ENCODE results near the gene EIF2B4. TPM values are rescaled to one million over a fixed set of nuclear protein-coding genes. Genes with fewer than 3 reads are reported as not detected.

The EIF2B4 gene
- total and polyA plus RNA-seq, 9 of the 15 experiments (the other 6 are each of a cell fraction or from before 2014, with no cell fraction given), result 29.7 to 80.3 (median 58.9) TPM

DNA sequence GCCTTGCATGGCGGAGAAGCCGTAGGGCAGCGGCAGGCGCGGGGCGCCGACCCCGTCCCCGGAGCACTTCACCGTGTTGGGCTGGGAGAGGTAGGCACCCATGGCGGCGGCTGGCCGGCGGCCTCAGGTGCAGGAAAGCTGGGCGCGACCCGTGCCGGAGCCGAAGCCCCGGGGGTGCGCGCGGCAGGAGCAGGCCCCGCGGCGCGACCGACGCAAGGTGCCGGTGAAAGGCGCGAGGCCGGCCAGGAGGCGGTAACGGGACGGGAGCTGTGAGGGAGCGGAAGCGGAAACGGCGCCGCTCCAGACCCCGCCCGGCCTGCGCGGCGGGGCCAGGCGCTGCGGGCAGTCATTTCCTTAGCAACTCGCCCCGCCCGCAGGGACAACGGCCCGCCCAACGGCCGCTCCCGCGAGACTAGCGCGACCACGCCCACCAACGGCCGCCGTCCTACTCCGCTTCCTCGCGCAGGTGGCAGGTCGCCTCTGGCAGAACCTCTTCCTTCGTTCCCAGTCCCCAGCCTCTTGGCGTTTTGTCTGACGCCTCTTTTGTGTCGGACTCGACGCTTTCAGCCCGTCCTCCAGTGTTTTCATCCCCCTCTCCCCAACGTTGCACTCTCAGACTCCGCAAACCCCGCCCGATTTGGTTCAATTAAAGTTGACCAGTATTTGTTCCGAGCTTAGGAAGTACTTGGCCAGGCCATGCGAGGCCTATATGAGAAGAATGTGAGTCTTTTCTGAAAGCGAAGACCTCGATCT lies 39.4 kb upstream of the EIF2B4 start, which contains the start of gene PPM1G (continued):
- TF ChIP-seq, protein P1, sequence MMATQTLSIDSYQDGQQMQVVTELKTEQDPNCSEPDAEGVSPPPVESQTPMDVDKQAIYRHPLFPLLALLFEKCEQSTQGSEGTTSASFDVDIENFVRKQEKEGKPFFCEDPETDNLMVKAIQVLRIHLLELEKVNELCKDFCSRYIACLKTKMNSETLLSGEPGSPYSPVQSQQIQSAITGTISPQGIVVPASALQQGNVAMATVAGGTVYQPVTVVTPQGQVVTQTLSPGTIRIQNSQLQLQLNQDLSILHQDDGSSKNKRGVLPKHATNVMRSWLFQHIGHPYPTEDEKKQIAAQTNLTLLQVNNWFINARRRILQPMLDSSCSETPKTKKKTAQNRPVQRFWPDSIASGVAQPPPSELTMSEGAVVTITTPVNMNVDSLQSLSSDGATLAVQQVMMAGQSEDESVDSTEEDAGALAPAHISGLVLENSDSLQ (IDR thresholded peaks at IDR 0.05), result 0 out of 2 replicates have a peak, but pooled peaks have one; percentile 35
- TF ChIP-seq NUFIP1 (IDR thresholded peaks at IDR 0.05; ENCODE audit: partially characterized antibody), result no peak
- TF ChIP-seq ETV6 (IDR thresholded peaks at IDR 0.05; ENCODE audit: borderline replicate concordance in 1 of 2, low read depth in 2 of 2, low read length in 1 of 2), result peak; percentile 37 to 65; a peak in 2 of 4 replicates
- 0 out of 2 replicates have a peak, but pooled peaks have one; percentile 34 for TF ChIP-seq ETV6 (CRISPR knock-in tag; IDR thresholded peaks at IDR 0.05; ENCODE audit: borderline replicate concordance)
- TF ChIP-seq FIP1L1 (IDR thresholded peaks at IDR 0.05; ENCODE audit: low read depth, low read length, poor library complexity, severe bottlenecking), result peak; percentile 58
- TF ChIP-seq EP400 (IDR thresholded peaks at IDR 0.05), result peak; percentile 84
- TF ChIP-seq, protein P2, sequence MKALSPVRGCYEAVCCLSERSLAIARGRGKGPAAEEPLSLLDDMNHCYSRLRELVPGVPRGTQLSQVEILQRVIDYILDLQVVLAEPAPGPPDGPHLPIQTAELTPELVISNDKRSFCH (CRISPR knock-in tag; IDR thresholded peaks at IDR 0.05), result no peak
- TF ChIP-seq, protein P2 (tag; IDR thresholded peaks at IDR 0.05), result no peak
- TF ChIP-seq KDM5B (IDR thresholded peaks at IDR 0.05; ENCODE audit: insufficient replicate concordance, low read depth, low read length), result peak; percentile 93
- TF ChIP-seq NEUROD1 (IDR thresholded peaks at IDR 0.05; ENCODE audit: borderline replicate concordance, low read depth, low read length, partially characterized antibody), result peak; percentile 69
- peak; percentile 93 for TF ChIP-seq ATF6 (CRISPR knock-in tag; IDR thresholded peaks at IDR 0.05)
- TF ChIP-seq ARNT (IDR thresholded peaks at IDR 0.05), result peak in 1 of 2 experiments; percentile 35; a peak in 1 of 4 replicates
- TF ChIP-seq NR4A1 (CRISPR knock-in tag; IDR thresholded peaks at IDR 0.05), result no peak
- TF ChIP-seq NR4A1 (tag; IDR thresholded peaks at IDR 0.05), result peak; percentile 64; the same call in 1 of the 2 replicates
- TF ChIP-seq HNRNPLL (IDR thresholded peaks at IDR 0.05; ENCODE audit: low read depth, low read length, poor library complexity, severe bottlenecking), result peak; percentile 80
- TF ChIP-seq, protein P3, sequence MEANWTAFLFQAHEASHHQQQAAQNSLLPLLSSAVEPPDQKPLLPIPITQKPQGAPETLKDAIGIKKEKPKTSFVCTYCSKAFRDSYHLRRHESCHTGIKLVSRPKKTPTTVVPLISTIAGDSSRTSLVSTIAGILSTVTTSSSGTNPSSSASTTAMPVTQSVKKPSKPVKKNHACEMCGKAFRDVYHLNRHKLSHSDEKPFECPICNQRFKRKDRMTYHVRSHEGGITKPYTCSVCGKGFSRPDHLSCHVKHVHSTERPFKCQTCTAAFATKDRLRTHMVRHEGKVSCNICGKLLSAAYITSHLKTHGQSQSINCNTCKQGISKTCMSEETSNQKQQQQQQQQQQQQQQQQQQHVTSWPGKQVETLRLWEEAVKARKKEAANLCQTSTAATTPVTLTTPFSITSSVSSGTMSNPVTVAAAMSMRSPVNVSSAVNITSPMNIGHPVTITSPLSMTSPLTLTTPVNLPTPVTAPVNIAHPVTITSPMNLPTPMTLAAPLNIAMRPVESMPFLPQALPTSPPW (CRISPR knock-in tag; IDR thresholded peaks at IDR 0.05), result peak; percentile 84
- peak; percentile 41; the same call in 1 of the 2 replicates for TF ChIP-seq FOXM1 (IDR thresholded peaks at IDR 0.05; ENCODE audit: low read depth)
- no peak for TF ChIP-seq FOXM1 (CRISPR knock-in tag; IDR thresholded peaks at IDR 0.05; ENCODE audit: low read depth)
- peak; percentile 9; the same call in 1 of the 2 replicates for TF ChIP-seq E2F4 (CRISPR knock-in tag; IDR thresholded peaks at IDR 0.05; ENCODE audit: low read depth)
- TF ChIP-seq TAF7 (tag; IDR thresholded peaks at IDR 0.05), result peak; percentile 94
- TF ChIP-seq ZNF384 (IDR thresholded peaks at IDR 0.05; ENCODE audit: low read depth, low read length), result peak; percentile 38; the same call in 1 of the 2 replicates

Measured in K562 (cell line).